HepG2 (cell line): Measurements from ENCODE around the gene VAV2. TPM values are rescaled to one million over a fixed set of nuclear protein-coding genes. Genes with fewer than 3 reads are reported as not detected.

Source experiments
- HNF4A ChIP-seq: sonication (generic); formaldehyde crosslinking; IDR thresholded peaks from 2 replicates; pipeline ENCODE4 v1.4.0; 2020; ENCODE audit warnings: missing genetic modification reagents
- IKZF1 ChIP-seq: fragments of 450-650 bp; IDR thresholded peaks from 2 replicates; pipeline ENCODE4 v1.7.1; 2016
- JDP2 ChIP-seq: sonication (generic); formaldehyde crosslinking; IDR thresholded peaks from 2 replicates; pipeline ENCODE4 v1.8.1; 2022; ENCODE audit warnings: missing genetic modification reagents, borderline replicate concordance
- JUND ChIP-seq: sonication (generic); formaldehyde crosslinking; IDR thresholded peaks from 2 replicates; pipeline ENCODE4 v1.8.0; 2022; ENCODE audit warnings: mild to moderate bottlenecking, missing genetic modification reagents
- KAT8 ChIP-seq: IDR thresholded peaks from 2 replicates; pipeline ENCODE4 v1.6.1; 2016; ENCODE audit warnings: missing genetic modification reagents, missing compliant biosample characterization
- NONO ChIP-seq, 2 experiments: fragments of 450-650 bp in 1 of 2; sonication (generic) in 1 of 2; formaldehyde crosslinking in 1 of 2; IDR thresholded peaks in 1 of 2; conservative IDR thresholded peaks in 1 of 2; 2 replicates each; pipeline versions ENCODE4 v1.6.1 to v1.8.0; 2017 to 2022; ENCODE audit warnings: mild to moderate bottlenecking in 1 of 2, missing genetic modification reagents in 1 of 2, moderate library complexity in 1 of 2
- REPIN1 ChIP-seq: sonication (generic); formaldehyde crosslinking; IDR thresholded peaks from 2 replicates; pipeline ENCODE4 v1.8.0; 2022; ENCODE audit warnings: missing genetic modification reagents, low read depth, mild to moderate bottlenecking, borderline replicate concordance
- SSRP1 ChIP-seq: IDR thresholded peaks from 2 replicates; pipeline ENCODE4 v1.6.1; 2016; ENCODE audit warnings: control low read depth
- WIZ ChIP-seq: sonication (generic); formaldehyde crosslinking; IDR thresholded peaks from 2 replicates; pipeline ENCODE4 v1.5.1; 2020; ENCODE audit warnings: mild to moderate bottlenecking, missing genetic modification reagents
- ZBTB21 ChIP-seq: sonication (generic); formaldehyde crosslinking; IDR thresholded peaks from 2 replicates; pipeline ENCODE4 v1.4.0; 2020; ENCODE audit warnings: missing genetic modification reagents
- ZNF225 ChIP-seq: sonication (generic); formaldehyde crosslinking; IDR thresholded peaks from 2 replicates; pipeline ENCODE4 v1.4.0; 2020; ENCODE audit warnings: mild to moderate bottlenecking, missing genetic modification reagents
- ZNF44 ChIP-seq: sonication (generic); formaldehyde crosslinking; IDR thresholded peaks from 2 replicates; pipeline ENCODE4 v1.5.1; 2020; ENCODE audit warnings: mild to moderate bottlenecking, missing genetic modification reagents
- ZNF557 ChIP-seq: sonication (generic); formaldehyde crosslinking; IDR thresholded peaks from 2 replicates; pipeline ENCODE4 v1.4.0; 2020; ENCODE audit warnings: missing genetic modification reagents
- ZNF562 ChIP-seq: sonication (generic); formaldehyde crosslinking; IDR thresholded peaks from 2 replicates; pipeline ENCODE4 v1.8.0; 2022; ENCODE audit warnings: missing genetic modification reagents, borderline replicate concordance
- ZNF724P ChIP-seq: sonication (generic); formaldehyde crosslinking; IDR thresholded peaks from 2 replicates; pipeline ENCODE4 v1.8.0; 2022; ENCODE audit warnings: missing genetic modification reagents, borderline replicate concordance
- ZSCAN25 ChIP-seq: sonication (generic); formaldehyde crosslinking; IDR thresholded peaks from 2 replicates; pipeline ENCODE4 v1.8.0; 2022; ENCODE audit warnings: mild to moderate bottlenecking, missing genetic modification reagents
- polyA plus RNA-seq, 8 experiments: library from polyadenylated mRNA; depleted of rRNA in 3 of 8; stranded (reverse) in 7 of 8; unstranded in 1 of 8; fragments of >200 nt; fragmentation: Illumina TruSeq in 4 of 8; extraction: Trizol in 4 of 8; gene quantifications; 2 replicates each; pipeline versions ENCODE4 v1.2.1 to v1.2.3, GENCODE V29; 2011 to 2016; ENCODE audit warnings: low read depth in 4 of 8, missing spikeins in 1 of 8, mixed read lengths in 1 of 8; ENCODE audit not compliant: insufficient read depth in 1 of 8
- total RNA-seq, 5 experiments: library from RNA; depleted of rRNA; stranded (reverse); fragments of >200 nt; fragmentation: Illumina TruSeq; extraction: Trizol; gene quantifications; 2 replicates each; pipeline ENCODE4 v1.2.3, GENCODE V29; 2016; ENCODE audit warnings: low read depth in 1 of 5
- TF ChIP-seq, protein P1 (sequence below): sonication (generic); formaldehyde crosslinking; IDR thresholded peaks from 2 replicates; pipeline ENCODE4 v1.4.0; 2020; ENCODE audit warnings: missing genetic modification reagents
- TF ChIP-seq, protein P2 (sequence below): sonication (generic); formaldehyde crosslinking; IDR thresholded peaks from 2 replicates; pipeline ENCODE4 v1.5.1; 2020; ENCODE audit warnings: mild to moderate bottlenecking, missing genetic modification reagents, moderate library complexity
- TF ChIP-seq, protein P3 (sequence below): sonication (generic); formaldehyde crosslinking; conservative IDR thresholded peaks from 2 replicates; pipeline ENCODE4 v1.4.0; 2020; ENCODE audit warnings: mild to moderate bottlenecking, missing genetic modification reagents, moderate library complexity
- TF ChIP-seq, protein P4 (sequence below): sonication (generic); formaldehyde crosslinking; IDR thresholded peaks from 2 replicates; pipeline ENCODE4 v1.5.0; 2020; ENCODE audit warnings: mild to moderate bottlenecking, missing genetic modification reagents

VAV2 gene
- total and polyA plus RNA-seq, 2 of the 13 experiments (the other 11 are each of a cell fraction or from before 2014, with no cell fraction given): 22.5 to 22.9 TPM

DNA sequence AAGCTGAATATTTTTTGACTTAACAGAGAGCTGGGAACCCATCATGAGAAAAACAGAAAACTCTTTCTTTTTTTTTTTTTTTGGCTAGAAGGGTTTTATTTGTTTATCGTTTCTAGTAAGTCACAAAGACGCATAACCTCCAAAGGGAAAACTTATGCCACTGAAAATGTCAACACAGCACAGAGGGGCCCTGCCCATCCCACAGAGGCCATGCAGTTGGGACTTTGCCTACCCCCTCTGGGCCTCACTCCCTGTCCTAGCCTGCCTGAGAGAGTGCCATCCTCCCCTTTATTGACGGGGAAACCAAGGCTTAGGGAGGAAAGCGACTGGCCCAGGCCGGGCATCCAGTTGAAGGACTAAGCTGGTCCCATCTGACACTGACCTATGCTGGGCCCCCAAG lies 74.7 kb downstream of the VAV2 start (continued):
- TF ChIP-seq, protein P1, sequence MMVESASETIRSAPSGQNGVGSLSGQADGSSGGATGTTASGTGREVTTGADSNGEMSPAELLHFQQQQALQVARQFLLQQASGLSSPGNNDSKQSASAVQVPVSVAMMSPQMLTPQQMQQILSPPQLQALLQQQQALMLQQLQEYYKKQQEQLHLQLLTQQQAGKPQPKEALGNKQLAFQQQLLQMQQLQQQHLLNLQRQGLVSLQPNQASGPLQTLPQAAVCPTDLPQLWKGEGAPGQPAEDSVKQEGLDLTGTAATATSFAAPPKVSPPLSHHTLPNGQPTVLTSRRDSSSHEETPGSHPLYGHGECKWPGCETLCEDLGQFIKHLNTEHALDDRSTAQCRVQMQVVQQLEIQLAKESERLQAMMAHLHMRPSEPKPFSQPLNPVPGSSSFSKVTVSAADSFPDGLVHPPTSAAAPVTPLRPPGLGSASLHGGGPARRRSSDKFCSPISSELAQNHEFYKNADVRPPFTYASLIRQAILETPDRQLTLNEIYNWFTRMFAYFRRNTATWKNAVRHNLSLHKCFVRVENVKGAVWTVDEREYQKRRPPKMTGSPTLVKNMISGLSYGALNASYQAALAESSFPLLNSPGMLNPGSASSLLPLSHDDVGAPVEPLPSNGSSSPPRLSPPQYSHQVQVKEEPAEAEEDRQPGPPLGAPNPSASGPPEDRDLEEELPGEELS: 0 out of 2 replicates have a peak, but pooled peaks have one; percentile 33
- TF ChIP-seq SSRP1 (CRISPR knock-in tag): 0 out of 2 replicates have a peak, but pooled peaks have one; percentile 44
- TF ChIP-seq, protein P2, sequence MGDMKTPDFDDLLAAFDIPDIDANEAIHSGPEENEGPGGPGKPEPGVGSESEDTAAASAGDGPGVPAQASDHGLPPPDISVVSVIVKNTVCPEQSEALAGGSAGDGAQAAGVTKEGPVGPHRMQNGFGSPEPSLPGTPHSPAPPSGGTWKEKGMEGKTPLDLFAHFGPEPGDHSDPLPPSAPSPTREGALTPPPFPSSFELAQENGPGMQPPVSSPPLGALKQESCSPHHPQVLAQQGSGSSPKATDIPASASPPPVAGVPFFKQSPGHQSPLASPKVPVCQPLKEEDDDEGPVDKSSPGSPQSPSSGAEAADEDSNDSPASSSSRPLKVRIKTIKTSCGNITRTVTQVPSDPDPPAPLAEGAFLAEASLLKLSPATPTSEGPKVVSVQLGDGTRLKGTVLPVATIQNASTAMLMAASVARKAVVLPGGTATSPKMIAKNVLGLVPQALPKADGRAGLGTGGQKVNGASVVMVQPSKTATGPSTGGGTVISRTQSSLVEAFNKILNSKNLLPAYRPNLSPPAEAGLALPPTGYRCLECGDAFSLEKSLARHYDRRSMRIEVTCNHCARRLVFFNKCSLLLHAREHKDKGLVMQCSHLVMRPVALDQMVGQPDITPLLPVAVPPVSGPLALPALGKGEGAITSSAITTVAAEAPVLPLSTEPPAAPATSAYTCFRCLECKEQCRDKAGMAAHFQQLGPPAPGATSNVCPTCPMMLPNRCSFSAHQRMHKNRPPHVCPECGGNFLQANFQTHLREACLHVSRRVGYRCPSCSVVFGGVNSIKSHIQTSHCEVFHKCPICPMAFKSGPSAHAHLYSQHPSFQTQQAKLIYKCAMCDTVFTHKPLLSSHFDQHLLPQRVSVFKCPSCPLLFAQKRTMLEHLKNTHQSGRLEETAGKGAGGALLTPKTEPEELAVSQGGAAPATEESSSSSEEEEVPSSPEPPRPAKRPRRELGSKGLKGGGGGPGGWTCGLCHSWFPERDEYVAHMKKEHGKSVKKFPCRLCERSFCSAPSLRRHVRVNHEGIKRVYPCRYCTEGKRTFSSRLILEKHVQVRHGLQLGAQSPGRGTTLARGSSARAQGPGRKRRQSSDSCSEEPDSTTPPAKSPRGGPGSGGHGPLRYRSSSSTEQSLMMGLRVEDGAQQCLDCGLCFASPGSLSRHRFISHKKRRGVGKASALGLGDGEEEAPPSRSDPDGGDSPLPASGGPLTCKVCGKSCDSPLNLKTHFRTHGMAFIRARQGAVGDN (CRISPR knock-in tag): peak; percentile 42; the same call in 1 of the 2 replicates
- TF ChIP-seq ZNF225 (CRISPR knock-in tag): no peak
- TF ChIP-seq HNF4A: peak; percentile 42
- TF ChIP-seq IKZF1: no peak
- no peak for TF ChIP-seq NONO (IDR thresholded peaks at IDR 0.05)
- TF ChIP-seq NONO (CRISPR knock-in tag; conservative IDR thresholded peaks at IDR 0.05): no peak
- TF ChIP-seq ZNF44 (CRISPR knock-in tag): no peak
- TF ChIP-seq REPIN1 (CRISPR knock-in tag): no peak
- no peak for TF ChIP-seq ZNF724P (CRISPR knock-in tag)
- TF ChIP-seq, protein P3, sequence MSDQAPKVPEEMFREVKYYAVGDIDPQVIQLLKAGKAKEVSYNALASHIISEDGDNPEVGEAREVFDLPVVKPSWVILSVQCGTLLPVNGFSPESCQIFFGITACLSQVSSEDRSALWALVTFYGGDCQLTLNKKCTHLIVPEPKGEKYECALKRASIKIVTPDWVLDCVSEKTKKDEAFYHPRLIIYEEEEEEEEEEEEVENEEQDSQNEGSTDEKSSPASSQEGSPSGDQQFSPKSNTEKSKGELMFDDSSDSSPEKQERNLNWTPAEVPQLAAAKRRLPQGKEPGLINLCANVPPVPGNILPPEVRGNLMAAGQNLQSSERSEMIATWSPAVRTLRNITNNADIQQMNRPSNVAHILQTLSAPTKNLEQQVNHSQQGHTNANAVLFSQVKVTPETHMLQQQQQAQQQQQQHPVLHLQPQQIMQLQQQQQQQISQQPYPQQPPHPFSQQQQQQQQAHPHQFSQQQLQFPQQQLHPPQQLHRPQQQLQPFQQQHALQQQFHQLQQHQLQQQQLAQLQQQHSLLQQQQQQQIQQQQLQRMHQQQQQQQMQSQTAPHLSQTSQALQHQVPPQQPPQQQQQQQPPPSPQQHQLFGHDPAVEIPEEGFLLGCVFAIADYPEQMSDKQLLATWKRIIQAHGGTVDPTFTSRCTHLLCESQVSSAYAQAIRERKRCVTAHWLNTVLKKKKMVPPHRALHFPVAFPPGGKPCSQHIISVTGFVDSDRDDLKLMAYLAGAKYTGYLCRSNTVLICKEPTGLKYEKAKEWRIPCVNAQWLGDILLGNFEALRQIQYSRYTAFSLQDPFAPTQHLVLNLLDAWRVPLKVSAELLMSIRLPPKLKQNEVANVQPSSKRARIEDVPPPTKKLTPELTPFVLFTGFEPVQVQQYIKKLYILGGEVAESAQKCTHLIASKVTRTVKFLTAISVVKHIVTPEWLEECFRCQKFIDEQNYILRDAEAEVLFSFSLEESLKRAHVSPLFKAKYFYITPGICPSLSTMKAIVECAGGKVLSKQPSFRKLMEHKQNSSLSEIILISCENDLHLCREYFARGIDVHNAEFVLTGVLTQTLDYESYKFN (CRISPR knock-in tag): peak; percentile 66
- TF ChIP-seq KAT8 (CRISPR knock-in tag): no peak
- no peak for TF ChIP-seq WIZ (CRISPR knock-in tag)
- peak; percentile 81 for TF ChIP-seq ZSCAN25 (CRISPR knock-in tag)
- TF ChIP-seq ZBTB21 (CRISPR knock-in tag): no peak
- no peak for TF ChIP-seq ZNF557 (CRISPR knock-in tag)
- TF ChIP-seq JUND (CRISPR knock-in tag): no peak
- no peak for TF ChIP-seq JDP2 (CRISPR knock-in tag)
- TF ChIP-seq ZNF562 (CRISPR knock-in tag): no peak
- TF ChIP-seq, protein P4, sequence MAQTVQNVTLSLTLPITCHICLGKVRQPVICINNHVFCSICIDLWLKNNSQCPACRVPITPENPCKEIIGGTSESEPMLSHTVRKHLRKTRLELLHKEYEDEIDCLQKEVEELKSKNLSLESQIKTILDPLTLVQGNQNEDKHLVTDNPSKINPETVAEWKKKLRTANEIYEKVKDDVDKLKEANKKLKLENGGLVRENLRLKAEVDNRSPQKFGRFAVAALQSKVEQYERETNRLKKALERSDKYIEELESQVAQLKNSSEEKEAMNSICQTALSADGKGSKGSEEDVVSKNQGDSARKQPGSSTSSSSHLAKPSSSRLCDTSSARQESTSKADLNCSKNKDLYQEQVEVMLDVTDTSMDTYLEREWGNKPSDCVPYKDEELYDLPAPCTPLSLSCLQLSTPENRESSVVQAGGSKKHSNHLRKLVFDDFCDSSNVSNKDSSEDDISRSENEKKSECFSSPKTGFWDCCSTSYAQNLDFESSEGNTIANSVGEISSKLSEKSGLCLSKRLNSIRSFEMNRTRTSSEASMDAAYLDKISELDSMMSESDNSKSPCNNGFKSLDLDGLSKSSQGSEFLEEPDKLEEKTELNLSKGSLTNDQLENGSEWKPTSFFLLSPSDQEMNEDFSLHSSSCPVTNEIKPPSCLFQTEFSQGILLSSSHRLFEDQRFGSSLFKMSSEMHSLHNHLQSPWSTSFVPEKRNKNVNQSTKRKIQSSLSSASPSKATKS: no peak
